Mesendoderm (in vitro differentiated cells): Measurements from ENCODE around the gene STAB2.

Experiments
- DNase-seq: peaks from one replicate; pipeline ENCODE4 v3.0.0; 2013
- H2AK5ac ChIP-seq: 2 replicates; pipeline ENCODE4 v1.6.1; 2013; ENCODE audit warnings: low read length, inconsistent platforms
- H2BK120ac ChIP-seq: 2 replicates; pipeline ENCODE4 v1.6.1; 2013; ENCODE audit warnings: low read depth, mild to moderate bottlenecking, low read length, moderate library complexity, mixed read lengths
- H2BK15ac ChIP-seq: replicated peaks from 2 replicates; pipeline ENCODE4 v1.6.1; 2013; ENCODE audit warnings: low read depth, mild to moderate bottlenecking, moderate library complexity
- H2BK5ac ChIP-seq: 2 replicates; pipeline ENCODE4 v1.6.1; 2013; ENCODE audit warnings: low read length, inconsistent platforms
- H3K18ac ChIP-seq: 2 replicates; pipeline ENCODE4 v1.6.1; 2013; ENCODE audit warnings: mild to moderate bottlenecking, low read length, mixed read lengths
- H3K23ac ChIP-seq: one replicate; pipeline ENCODE4 v1.6.1; 2013; ENCODE audit warnings: low read length
- H3K27ac ChIP-seq: 2 replicates; pipeline ENCODE4 v1.5.1; 2013; ENCODE audit warnings: low read depth, mild to moderate bottlenecking, inconsistent platforms, low read length, moderate library complexity
- H3K27me3 ChIP-seq: 2 replicates; pipeline ENCODE4 v1.6.1; 2013; ENCODE audit warnings: low read length, control low read depth, mild to moderate bottlenecking, inconsistent platforms; ENCODE audit not compliant: insufficient read depth, poor library complexity
- H3K36me3 ChIP-seq: 2 replicates; pipeline ENCODE4 v1.6.1; 2013; ENCODE audit warnings: low read length, inconsistent platforms; ENCODE audit not compliant: control insufficient read depth, insufficient read depth
- H3K4ac ChIP-seq: one replicate; pipeline ENCODE4 v1.6.1; 2013; ENCODE audit warnings: low read depth, mild to moderate bottlenecking, low read length, moderate library complexity
- H3K4me1 ChIP-seq: 2 replicates; pipeline ENCODE4 v1.6.1; 2013; ENCODE audit warnings: low read depth, low read length, inconsistent platforms; ENCODE audit not compliant: control insufficient read depth
- H3K4me2 ChIP-seq: 2 replicates; pipeline ENCODE4 v1.6.1; 2013; ENCODE audit warnings: low read length
- H3K4me3 ChIP-seq: 2 replicates; pipeline ENCODE4 v1.5.1; 2013; ENCODE audit warnings: mild to moderate bottlenecking, low read length
- H3K56ac ChIP-seq: one replicate; pipeline ENCODE4 v1.6.1; 2013; ENCODE audit warnings: low read length
- H3K79me1 ChIP-seq: 2 replicates; pipeline ENCODE4 v1.6.1; 2013; ENCODE audit warnings: low read length, inconsistent platforms
- H3K79me2 ChIP-seq: 2 replicates; pipeline ENCODE4 v1.6.1; 2013; ENCODE audit warnings: mild to moderate bottlenecking, low read length; ENCODE audit not compliant: control insufficient read depth, insufficient read depth
- H3K9ac ChIP-seq: 2 replicates; pipeline ENCODE4 v1.6.1; 2013; ENCODE audit warnings: low read length, inconsistent platforms
- H4K5ac ChIP-seq: one replicate; pipeline ENCODE4 v1.6.1; 2013; ENCODE audit warnings: low read length
- H4K8ac ChIP-seq: one replicate; pipeline ENCODE4 v1.6.1; 2013; ENCODE audit warnings: low read depth, mild to moderate bottlenecking, control low read depth, low read length, moderate library complexity
- WGBS: extraction: QIAGEN DNeasy Blood & Tissue Kit; methylation state at CpG from one replicate; pipeline ENCODE4 v1.1.7; 2013; ENCODE audit warnings: low lambda C conversion rate, missing lambda C conversion rate; ENCODE audit not compliant: insufficient coverage; ENCODE audit errors: extremely low coverage; 5-methylcytosine and 5-hydroxymethylcytosine counted together

Gene STAB2

DNA sequence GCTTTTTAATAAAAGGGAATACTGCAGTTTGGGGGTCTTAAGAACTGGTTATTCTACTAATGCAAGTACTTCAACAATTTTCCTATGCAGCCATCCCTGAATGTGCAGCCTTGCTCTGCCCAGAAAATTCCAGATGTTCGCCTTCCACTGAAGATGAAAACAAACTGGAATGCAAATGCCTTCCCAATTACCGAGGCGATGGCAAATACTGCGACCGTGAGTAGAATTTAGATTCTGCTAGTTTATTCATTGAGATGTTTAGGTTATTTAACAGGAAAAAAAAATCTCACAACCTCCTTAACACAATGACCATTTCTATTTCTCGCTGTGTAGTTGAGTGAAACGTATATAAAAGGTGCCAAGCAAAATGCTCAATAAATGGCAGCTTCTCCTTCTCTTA lies 49.9 kb downstream of the STAB2 start:
- no peak overlapping the region for H3K23ac ChIP-seq

DNA sequence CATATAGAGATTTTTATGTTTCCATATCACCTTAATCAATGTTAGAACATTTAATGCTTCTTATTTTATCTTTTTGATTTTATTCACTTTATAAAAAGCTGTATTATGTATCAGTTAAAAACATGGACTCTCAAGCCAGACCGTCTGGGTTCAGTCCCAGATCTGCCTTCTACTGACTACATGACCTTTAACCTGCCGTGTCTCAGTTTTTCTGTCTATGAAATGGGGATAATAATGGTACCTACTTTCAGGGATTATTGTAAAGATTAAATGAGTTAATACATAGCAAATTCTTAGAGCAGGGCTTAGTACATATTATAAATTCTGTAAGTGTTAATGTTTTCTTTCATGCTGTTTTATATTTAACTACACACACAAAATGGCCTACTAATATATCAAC lies 50.4 kb downstream of the STAB2 start:
- no CpG with 5 or more reads among the region's 2 CpGs for WGBS

More for the DNA sequence above, 49.9 kb downstream of the STAB2 start:
- no peak overlapping the region for H3K4ac ChIP-seq
- H3K9ac ChIP-seq: no peak overlapping the region
- H3K4me1 ChIP-seq: no peaks in the 10 kb centered on the region
- no peak overlapping the region for H3K4me3 ChIP-seq
- no peaks in the 10 kb centered on the region for H3K36me3 ChIP-seq
- H3K56ac ChIP-seq: no peak overlapping the region
- H3K79me2 ChIP-seq: no peaks in the 10 kb centered on the region
- H3K79me1 ChIP-seq: no peaks in the 10 kb centered on the region
- no peak overlapping the region for H3K4me2 ChIP-seq
- H4K5ac ChIP-seq: no peak overlapping the region
- no peak overlapping the region for H2BK120ac ChIP-seq
- H2BK5ac ChIP-seq: no peak overlapping the region
- H4K8ac ChIP-seq: no peak overlapping the region
- H2BK15ac ChIP-seq: no peak overlapping the region
- H3K18ac ChIP-seq: no peak overlapping the region
- no peak overlapping the region for H3K27ac ChIP-seq
- H3K27me3 ChIP-seq: no peaks in the 10 kb centered on the region
- DNase-seq: no peak
- H2AK5ac ChIP-seq: no peak overlapping the region
- WGBS: no CpG with 5 or more reads among the region's 7 CpGs

DNA sequence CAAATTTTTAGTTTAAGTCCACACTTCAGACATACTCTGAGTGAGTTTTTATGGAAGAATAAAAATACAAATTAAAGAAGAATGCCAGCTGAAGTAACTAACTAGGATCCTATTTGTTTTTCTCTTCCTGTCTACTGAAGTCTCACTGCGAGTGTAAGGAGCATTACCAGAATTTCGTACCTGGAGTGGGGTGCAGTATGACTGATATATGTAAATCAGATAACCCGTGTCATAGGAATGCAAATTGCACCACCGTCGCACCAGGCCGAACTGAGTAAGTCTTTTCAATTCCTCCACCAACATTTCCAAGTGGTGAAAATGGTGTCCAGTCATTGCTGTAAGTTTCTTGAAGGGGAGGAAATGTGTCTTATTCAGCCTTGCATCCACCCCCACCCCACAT lies 52.9 kb downstream of the STAB2 start:
- H3K79me1 ChIP-seq: no peaks in the 10 kb centered on the region

More for the DNA sequence above, 50.4 kb downstream of the STAB2 start:
- no peak overlapping the region for H3K4ac ChIP-seq
- H3K18ac ChIP-seq: no peak overlapping the region
- H3K23ac ChIP-seq: no peak overlapping the region
- no peak overlapping the region for H2AK5ac ChIP-seq
- H3K27me3 ChIP-seq: no peaks in the 10 kb centered on the region
- no peak overlapping the region for H3K56ac ChIP-seq
- no peaks in the 10 kb centered on the region for H3K36me3 ChIP-seq
- H4K8ac ChIP-seq: no peak overlapping the region
- no peak overlapping the region for H4K5ac ChIP-seq
- H3K4me2 ChIP-seq: no peak overlapping the region
- H2BK5ac ChIP-seq: no peak overlapping the region
- DNase-seq: no peak
- no peak overlapping the region for H3K27ac ChIP-seq
- no peak overlapping the region for H2BK15ac ChIP-seq
- H3K79me2 ChIP-seq: no peaks in the 10 kb centered on the region
- no peak overlapping the region for H3K9ac ChIP-seq
- no peak overlapping the region for H3K4me3 ChIP-seq
- no peaks in the 10 kb centered on the region for H3K4me1 ChIP-seq
- no peak overlapping the region for H2BK120ac ChIP-seq
- no peaks in the 10 kb centered on the region for H3K79me1 ChIP-seq

DNA sequence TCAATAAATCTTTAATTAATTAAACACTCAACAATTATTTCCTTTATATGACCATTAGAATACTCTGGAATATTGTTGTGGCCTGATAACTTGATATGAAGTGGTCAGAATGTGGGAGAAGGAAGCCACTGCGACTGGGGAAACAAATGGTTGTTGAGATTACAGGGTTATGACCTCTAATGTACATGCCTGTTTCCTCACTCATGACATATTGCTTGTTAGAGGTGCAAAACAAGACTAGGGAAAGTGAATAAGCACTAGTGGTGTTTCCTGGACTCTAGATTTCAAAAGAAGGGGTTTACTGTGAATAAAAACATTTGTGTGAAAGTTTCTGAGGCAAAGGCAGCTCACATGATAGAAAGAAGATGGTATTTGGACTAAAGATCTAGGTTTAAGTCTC lies 53.3 kb downstream of the STAB2 start:
- H3K4me1 ChIP-seq: no peaks in the 10 kb centered on the region
- H2BK120ac ChIP-seq: no peak overlapping the region
- H3K9ac ChIP-seq: no peak overlapping the region
- H3K4me2 ChIP-seq: no peak overlapping the region
- no peak overlapping the region for H2BK15ac ChIP-seq
- H4K8ac ChIP-seq: no peak overlapping the region
- H3K56ac ChIP-seq: no peak overlapping the region
- WGBS: no CpG with 5 or more reads among the region's 1 CpG
- no peak overlapping the region for H4K5ac ChIP-seq
- no peak for DNase-seq
- no peaks in the 10 kb centered on the region for H3K27me3 ChIP-seq
- no peak overlapping the region for H3K18ac ChIP-seq
- H2BK5ac ChIP-seq: no peak overlapping the region
- no peaks in the 10 kb centered on the region for H3K36me3 ChIP-seq
- H3K27ac ChIP-seq: no peak overlapping the region
- no peaks in the 10 kb centered on the region for H3K79me2 ChIP-seq
- H3K4ac ChIP-seq: no peak overlapping the region
- H3K4me3 ChIP-seq: no peak overlapping the region
- no peak overlapping the region for H3K23ac ChIP-seq
- H3K79me1 ChIP-seq: no peaks in the 10 kb centered on the region
- no peak overlapping the region for H2AK5ac ChIP-seq

More for the DNA sequence above, 52.9 kb downstream of the STAB2 start:
- H3K27me3 ChIP-seq: no peaks in the 10 kb centered on the region
- no peaks in the 10 kb centered on the region for H3K4me1 ChIP-seq
- no peak overlapping the region for H3K56ac ChIP-seq
- H2BK15ac ChIP-seq: no peak overlapping the region
- no peak overlapping the region for H3K4ac ChIP-seq
- H3K23ac ChIP-seq: no peak overlapping the region
- no peak overlapping the region for H4K8ac ChIP-seq
- H3K79me2 ChIP-seq: no peaks in the 10 kb centered on the region
- no peak overlapping the region for H3K4me3 ChIP-seq
- no CpG with 5 or more reads among the region's 6 CpGs for WGBS
- no peak overlapping the region for H3K27ac ChIP-seq
- no peak overlapping the region for H3K4me2 ChIP-seq
- H3K36me3 ChIP-seq: no peaks in the 10 kb centered on the region
- H3K18ac ChIP-seq: no peak overlapping the region
- no peak overlapping the region for H2BK5ac ChIP-seq
- H2AK5ac ChIP-seq: no peak overlapping the region
- no peak overlapping the region for H3K9ac ChIP-seq
- H2BK120ac ChIP-seq: no peak overlapping the region
- no peak overlapping the region for H4K5ac ChIP-seq
- no peak for DNase-seq

DNA sequence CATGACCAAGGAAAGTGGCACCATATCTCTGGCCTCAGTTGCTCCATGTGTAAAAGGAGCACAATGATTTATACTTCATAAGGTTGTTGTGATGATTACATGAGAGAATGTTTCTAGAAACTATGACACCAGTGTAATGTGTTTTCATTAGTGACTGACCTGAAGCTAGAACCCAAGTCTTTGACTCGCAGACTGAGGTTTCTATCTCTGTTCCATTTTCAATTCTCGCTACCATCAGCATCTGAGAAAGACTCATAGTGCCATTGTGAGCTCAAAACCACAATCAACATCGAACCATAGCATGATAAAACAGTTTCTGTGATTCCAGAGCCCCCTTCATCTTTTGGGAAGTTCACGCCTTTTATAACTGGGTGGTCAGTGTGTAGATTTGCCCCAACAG lies 53.8 kb downstream of the STAB2 start:
- no peak overlapping the region for H2BK120ac ChIP-seq
- H3K79me1 ChIP-seq: no peaks in the 10 kb centered on the region
- no peaks in the 10 kb centered on the region for H3K27me3 ChIP-seq
- WGBS: no CpG with 5 or more reads among the region's 4 CpGs
- H2BK5ac ChIP-seq: no peak overlapping the region
- no peak overlapping the region for H3K18ac ChIP-seq
- no peak overlapping the region for H3K4me2 ChIP-seq
- no peak overlapping the region for H2AK5ac ChIP-seq
- no peaks in the 10 kb centered on the region for H3K36me3 ChIP-seq
- H3K4ac ChIP-seq: no peak overlapping the region
- H3K56ac ChIP-seq: no peak overlapping the region
- no peak overlapping the region for H4K5ac ChIP-seq
- no peaks in the 10 kb centered on the region for H3K79me2 ChIP-seq
- no peak overlapping the region for H4K8ac ChIP-seq
- H3K4me3 ChIP-seq: no peak overlapping the region
- H3K9ac ChIP-seq: no peak overlapping the region
- no peak overlapping the region for H2BK15ac ChIP-seq
- DNase-seq: no peak
- no peak overlapping the region for H3K23ac ChIP-seq
- no peak overlapping the region for H3K27ac ChIP-seq
- H3K4me1 ChIP-seq: no peaks in the 10 kb centered on the region

DNA sequence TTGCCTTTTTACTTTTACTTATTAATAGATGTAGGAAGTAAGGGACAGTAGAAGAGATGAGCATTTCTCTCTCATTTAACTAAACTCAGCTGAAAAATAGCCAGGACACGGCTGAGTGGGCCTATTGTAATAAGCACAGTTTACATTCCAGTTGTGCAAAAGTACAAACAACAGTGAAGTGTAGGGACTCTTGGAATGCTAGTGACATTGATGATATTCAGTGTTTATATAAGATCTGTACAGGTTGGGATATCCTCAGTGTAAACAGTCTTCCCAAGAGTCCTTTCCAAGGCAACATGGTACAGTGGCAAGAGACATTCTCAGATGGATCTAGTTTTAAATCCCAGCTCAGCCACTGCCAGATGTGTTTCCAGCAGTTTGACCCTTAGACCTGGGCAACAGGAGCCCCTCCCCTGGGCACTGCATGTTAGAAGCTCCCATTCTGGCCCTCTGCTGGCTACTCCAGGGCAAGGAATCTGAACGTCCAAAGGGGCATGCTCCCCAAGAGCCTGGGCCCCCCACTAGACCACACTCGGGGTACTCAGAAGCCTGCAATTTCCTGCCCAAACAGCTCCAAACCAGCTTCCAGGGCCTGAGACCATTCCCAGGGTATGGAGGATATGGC lies 55.3 kb downstream of the STAB2 start:
- Histone ChIP-seq H3K4me1 (no peaks in the 10 kb centered on the region), H3K4ac (no peak overlapping the region), H3K4me3 (no peak overlapping the region), H2BK120ac (no peak overlapping the region), H3K36me3 (no peaks in the 10 kb centered on the region), H2AK5ac (no peak overlapping the region), H3K23ac (no peak overlapping the region), H4K8ac (no peak overlapping the region), H3K79me2 (no peaks in the 10 kb centered on the region), H3K18ac (no peak overlapping the region), H2BK5ac (no peak overlapping the region), H3K27me3 (no peaks in the 10 kb centered on the region), H3K4me2 (no peak overlapping the region), H3K79me1 (no peaks in the 10 kb centered on the region), H3K56ac (no peak overlapping the region), H3K9ac (no peak overlapping the region), H4K5ac (no peak overlapping the region), H2BK15ac (no peak overlapping the region), H3K27ac (no peak overlapping the region)
- DNase-seq: no peak
- WGBS: no CpG with 5 or more reads among the region's 3 CpGs
